Raji (cell line): ENCODE data around the gene CERS1.

ENCODE experiments used
- POLR2A ChIP-seq: IDR thresholded peaks from 2 replicates; pipeline ENCODE4 v1.6.1; 2011; ENCODE audit warnings: low read depth, low read length, control low read depth; ENCODE audit not compliant: insufficient read depth

The CERS1 gene

GRCh38 chr19:18834644-18834984, 61.3 kb downstream of the CERS1 start:
- no peak for TF ChIP-seq POLR2A

GRCh38 chr19:18833849-18834643, 61.9 kb downstream of the CERS1 start:
- no peak for TF ChIP-seq POLR2A

GRCh38 chr19:18833141-18833476, 62.8 kb downstream of the CERS1 start:
- no peak for TF ChIP-seq POLR2A

- TF ChIP-seq POLR2A: no peak
Measured at GRCh38 chr19:18832306-18833140, 63.4 kb downstream of the CERS1 start.

DNA sequence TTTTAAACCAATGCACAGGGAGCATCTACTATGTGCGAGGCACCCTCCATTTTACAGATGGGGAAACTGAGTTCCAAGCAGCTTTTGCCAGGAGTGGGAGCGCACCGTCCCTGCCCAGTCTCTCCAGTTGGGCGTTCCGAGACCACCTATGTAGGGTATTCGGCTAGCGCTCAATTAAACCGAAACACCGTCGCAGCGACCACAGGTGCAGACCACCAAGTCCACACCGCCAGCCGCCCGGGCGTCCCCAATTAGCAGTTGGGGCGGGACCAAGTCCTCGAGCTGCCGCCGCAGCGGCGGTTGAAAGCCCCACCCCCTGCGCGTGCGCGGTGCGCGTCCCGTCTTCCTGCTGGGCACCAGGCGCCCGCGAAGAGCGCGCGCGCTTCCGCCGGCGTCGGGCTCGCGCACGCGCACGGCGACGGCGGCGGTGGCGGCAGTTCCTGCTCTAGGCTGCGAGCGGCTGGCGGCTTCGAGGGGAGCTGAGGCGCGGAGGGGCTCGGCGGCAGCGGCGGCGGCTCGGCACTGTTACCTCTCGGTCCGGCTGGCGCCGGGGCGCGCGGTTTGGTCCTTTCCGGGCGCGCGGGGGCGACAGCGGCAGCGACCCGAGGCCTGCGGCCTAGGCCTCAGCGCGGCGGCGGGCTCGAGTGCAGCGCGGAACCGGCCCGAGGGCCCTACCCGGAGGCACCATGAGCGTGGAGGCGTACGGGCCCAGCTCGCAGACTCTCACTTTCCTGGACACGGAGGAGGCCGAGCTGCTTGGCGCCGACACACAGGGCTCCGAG, 64.2 kb downstream of the CERS1 start, which contains the start of gene UPF1:
TSS of gene UPF1 (plus strand) at position 436 of the 782 bp plus-strand sequence. CDS start at position 687, 251 bp downstream.
- TF ChIP-seq POLR2A: peak; percentile 89

- no peak for TF ChIP-seq POLR2A
Measured at GRCh38 chr19:18830488-18830887, 65.5 kb downstream of the CERS1 start.

DNA sequence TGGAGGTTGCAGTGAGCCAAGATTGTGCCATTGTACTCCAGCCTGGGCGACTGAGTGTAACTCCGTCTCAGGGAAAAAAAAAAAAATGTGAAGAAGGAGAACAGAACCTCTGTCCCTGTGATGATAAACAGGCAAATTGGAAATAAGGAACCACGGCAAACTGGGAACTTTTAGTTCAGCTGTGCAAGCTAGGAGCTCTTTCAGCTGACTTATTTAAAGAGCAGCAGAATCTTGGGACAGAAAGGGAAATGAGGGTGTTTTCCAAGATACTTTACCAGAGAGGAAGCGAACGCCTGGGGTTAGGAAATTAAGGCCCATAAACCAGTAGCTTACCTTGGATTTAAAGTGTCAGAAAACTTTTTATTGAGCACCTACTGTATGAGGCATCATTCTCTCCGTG, 67.2 kb downstream of the CERS1 start:
- TF ChIP-seq POLR2A: no peak
